ENCODE data around the gene TFCP2L1.

TFCP2L1 gene

DNA sequence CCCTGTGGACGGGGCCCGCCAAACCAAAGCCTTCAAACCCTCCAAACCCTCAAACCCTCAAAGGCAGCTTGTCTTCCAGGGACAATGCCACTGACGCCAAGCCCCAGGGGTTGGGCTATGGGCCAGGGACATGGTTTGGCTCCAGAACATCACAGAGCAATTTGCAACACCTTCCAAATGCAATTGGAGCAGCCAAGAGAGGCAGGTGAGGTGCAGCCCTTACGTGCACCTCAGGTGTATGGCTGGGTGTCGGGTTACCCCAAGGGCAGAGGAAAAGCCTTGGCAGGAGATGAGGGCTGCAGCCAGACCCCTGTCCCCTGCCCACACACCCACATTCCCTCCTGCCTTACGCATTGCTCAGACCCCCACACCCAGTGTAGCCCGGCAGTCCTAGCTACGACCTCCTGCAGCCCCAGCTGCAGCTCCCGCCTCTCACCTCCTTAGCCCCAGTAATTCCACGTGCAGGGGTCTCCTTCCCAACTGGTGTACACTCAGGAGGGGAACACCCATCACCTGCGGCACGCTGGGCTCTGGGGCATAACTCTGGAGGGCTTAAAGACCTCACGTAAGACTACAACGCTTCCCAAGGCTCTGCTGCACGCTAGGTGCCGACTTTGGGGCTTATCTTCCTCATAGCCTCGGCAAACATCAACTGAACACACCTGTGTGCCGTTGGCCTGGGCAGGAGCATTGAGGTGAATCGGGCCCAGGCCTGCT is 88.7 kb downstream of the TFCP2L1 start:
- DNase-seq (ENCODE audit: low read depth), result no peak

- no peak for DNase-seq (ENCODE audit: low read depth)
Measured at GRCh38 chr2:121195036-121195435, 90.0 kb downstream of the TFCP2L1 start.

DNA sequence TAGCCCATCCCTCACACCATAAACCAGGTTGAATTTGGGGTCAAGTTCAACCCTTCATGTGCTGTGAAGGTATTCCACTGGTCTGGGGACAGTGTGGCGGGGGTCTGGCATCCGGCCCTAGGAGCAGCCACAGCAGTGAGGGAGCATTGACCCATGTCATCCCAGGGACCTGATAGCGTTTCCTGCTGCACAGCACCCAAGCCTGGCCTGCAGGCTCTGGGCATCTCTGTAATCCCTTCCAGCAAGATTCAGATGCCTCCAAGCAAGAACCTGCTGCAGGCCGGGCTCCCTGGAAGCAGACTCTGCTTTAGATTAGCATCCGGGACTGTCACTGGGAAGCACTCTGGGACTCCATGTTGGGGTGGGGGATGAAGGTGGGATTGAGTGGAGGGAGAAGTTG is 90.4 kb downstream of the TFCP2L1 start:
- DNase-seq (ENCODE audit: low read depth), result no peak

DNA sequence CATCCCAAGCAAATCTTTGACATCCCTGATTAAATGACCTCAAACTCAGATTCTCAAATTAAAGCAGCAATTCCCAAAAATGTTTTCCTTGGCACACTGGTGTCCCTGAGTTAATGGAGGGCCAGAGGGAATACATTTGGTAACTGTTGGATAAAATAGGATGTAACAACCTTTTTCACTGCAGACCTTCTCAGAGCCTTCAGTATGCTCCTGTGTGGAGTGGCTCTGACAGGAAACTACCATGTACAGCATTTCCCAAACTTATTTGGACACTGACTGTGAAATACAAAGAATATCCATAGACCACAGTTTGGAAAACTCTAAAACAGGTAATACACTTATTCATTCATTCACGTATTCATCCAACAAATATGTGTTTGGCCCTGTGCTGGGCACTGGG is 91.8 kb downstream of the TFCP2L1 start:
- no peak for DNase-seq (ENCODE audit: low read depth)

- DNase-seq (ENCODE audit: low read depth), result no peak
Measured at GRCh38 chr2:121192576-121192975, 92.4 kb downstream of the TFCP2L1 start.

- no peak for DNase-seq (ENCODE audit: low read depth)
Measured at GRCh38 chr2:121191191-121192170, 93.5 kb downstream of the TFCP2L1 start.

DNA sequence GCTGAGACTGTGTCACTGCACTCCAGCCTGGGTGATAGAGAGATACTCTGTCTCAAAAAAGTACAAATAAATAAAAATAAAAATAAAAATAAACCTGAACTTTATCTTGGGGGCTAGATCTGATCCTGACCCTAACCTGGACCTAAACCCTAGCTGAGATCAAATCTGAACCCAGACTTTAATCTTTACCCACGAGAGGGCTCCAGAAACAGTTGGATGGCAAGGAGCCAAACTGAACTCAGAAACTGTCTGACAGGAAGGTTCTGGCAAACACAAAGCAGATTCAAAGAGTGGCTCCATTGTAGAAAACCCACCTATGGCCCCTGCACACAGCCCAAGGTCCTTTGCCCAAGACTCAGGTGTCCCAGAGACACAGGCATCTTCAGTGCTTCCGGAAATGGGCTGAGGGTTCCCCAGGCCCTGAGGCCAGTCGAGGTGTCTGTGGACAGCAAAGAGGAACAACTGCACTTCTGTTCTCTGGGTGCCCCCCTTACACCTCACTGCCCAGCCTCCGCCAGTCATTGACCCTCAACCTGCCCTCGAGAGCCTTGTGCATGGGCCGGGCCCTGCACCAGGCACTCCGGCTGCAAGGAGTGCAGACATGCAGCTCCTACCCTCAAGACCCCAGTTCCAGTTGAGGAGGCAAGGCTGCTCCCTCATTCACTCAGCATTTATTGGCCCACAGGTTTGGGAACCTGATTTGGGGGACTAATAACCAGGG is 95.2 kb downstream of the TFCP2L1 start:
- DNase-seq (ENCODE audit: low read depth), result no peak

GRCh38 chr2:121189011-121189410 is 96.0 kb downstream of the TFCP2L1 start:
- no peak for DNase-seq (ENCODE audit: low read depth)

- DNase-seq (ENCODE audit: low read depth), result no peak
Measured at GRCh38 chr2:121187982-121188411, 97.0 kb downstream of the TFCP2L1 start.

DNA sequence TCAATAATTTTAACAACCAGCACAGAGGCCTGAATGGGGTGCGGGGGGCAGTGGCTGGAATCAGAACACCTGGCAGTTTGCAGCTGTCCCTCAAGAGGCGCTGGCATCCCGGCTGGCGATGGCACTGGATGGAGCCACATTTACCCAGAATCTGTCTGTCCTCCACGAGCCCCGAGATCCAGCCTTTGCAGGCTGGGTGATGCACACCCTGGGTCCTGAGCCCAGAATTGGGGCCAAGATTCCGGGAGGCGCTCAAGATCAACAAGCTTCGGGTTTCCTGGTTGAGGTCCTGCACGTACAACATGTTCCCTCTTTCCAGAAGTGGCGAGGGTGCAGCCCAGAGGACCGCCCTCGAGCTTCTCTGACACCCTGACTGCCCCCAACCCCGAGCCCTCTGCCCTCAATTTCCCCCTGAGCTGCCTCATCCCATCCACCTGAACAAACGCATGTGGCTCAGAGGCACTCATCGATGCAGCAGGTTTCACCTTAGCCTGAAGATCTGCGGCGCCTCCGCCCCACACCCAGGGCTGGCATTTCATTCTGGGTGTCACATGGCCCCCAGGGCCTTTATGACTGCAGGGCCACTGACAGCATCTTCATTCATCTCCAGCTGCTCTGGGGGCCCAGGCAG is 97.5 kb downstream of the TFCP2L1 start:
- DNase-seq (ENCODE audit: low read depth), result no peak

GRCh38 chr2:121186261-121186660 is 98.7 kb downstream of the TFCP2L1 start:
- DNase-seq (ENCODE audit: low read depth), result no peak

DNA sequence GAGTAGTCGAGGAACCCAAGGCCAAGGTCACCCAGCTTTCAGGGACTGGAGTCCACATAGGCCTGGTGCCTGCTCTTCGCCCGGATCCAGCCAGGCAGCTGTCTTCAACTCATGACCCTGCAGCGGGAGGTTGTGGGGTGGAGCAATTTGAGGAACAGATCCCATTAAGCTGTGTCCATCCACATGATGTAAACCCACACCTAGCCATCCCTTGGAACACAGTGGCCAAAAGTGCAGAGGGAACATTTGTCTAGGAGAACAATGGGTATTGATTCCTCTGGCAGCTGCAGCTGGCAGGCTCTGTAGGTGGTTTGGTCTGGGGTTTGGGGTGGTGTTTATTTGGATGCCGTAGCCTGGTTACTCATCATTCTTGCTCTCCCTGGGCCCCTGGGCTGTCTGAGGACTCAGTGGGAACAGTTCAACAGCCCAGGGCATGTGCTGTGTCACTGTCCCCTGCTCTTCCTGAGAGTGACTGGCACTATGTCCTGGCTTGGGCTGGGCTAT is 99.4 kb downstream of the TFCP2L1 start:
- DNase-seq (ENCODE audit: low read depth), result no peak

- no peak for DNase-seq (ENCODE audit: low read depth)
Measured at GRCh38 chr2:121185111-121185510, 99.9 kb downstream of the TFCP2L1 start.

GRCh38 chr2:121184248-121184862 is 100.6 kb downstream of the TFCP2L1 start:
- no peak for DNase-seq (ENCODE audit: low read depth)

DNA sequence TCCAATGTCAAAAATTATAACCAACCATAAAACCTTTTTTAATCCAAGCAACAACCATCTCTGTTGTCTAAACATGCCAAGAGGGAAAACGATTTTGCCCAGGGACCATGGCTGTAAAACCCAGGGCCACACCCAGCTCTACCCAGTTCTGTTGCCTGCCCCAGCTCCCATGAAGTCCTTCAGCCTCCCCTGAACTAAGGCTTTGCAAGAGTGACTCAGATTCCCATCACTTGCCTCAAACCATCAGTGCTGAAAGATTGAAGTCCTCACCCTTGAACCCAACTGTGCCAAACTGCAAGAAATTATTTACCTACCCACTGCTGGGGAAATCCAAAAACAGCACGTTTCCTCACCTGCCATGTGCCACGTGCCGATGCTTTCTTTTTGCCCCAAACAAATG is 102.5 kb downstream of the TFCP2L1 start:
- DNase-seq (ENCODE audit: low read depth), result no peak

DNA sequence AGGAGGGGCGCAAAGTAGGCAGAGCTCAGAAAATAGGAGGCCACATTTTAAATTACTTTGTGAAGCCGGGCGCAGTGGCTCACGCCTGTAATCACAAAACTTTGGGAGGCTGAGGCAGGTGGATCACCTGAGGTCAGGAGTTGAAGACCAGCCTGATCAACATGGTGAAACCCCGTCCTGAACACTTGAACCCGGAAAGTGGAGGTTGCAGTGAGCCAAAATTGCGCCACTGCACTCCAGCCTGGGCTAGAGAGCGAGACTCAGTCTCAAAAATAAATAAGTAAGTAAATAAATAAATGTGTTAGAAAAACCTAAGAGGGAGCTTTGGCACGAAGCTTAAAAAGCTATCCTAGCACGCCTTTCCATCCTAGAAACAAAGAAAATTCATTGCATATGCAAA is 105.5 kb downstream of the TFCP2L1 start:
- DNase-seq (ENCODE audit: low read depth), result no peak

DNA sequence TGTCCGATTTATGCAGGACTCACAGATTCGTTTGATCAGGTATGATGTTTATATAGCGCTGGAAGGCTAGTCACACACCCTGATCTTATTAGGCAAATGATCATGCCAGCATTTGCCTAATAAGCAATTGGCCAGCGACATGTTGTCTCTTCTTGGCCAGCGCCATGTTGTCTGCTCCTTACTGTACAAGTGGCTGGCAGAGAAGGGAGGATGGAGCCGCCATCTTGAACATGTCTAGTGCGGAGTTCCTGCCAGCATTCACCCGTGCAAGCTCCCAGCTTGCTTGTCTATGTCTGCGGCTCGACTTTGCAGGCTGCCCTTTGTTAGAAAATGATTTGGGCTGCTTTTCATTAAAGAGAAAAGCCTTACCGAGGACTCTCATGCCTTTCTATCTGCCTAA is 106.3 kb downstream of the TFCP2L1 start:
- DNase-seq (ENCODE audit: low read depth), result no peak

- DNase-seq (ENCODE audit: low read depth), result no peak
Measured at GRCh38 chr2:121177896-121178295, 107.1 kb downstream of the TFCP2L1 start.

- no peak for DNase-seq (ENCODE audit: low read depth)
Measured at GRCh38 chr2:121175326-121175725, 109.7 kb downstream of the TFCP2L1 start.

GRCh38 chr2:121173806-121174205 is 111.2 kb downstream of the TFCP2L1 start:
- DNase-seq (ENCODE audit: low read depth), result no peak

DNA sequence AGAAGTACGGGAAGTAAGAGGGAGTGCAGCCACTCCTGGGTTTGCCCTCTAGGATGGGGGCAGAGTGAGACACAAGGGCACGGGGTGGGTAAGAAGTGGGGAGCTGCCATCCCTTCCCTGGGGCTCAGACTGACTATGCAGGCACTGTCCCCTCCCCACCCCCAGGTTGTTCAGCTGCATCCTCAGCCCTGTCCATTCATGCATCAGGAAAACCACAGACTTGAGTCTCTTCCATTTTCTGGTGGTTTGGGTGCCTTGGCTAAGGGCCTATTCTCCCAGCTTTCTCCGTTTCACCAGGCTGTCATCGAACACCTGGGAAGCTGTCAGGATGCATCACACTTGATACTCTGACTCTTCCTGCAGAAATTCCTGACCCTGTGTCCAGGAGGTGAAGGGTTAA is 111.9 kb downstream of the TFCP2L1 start:
- no peak for DNase-seq (ENCODE audit: low read depth)

All from activated T-helper 9 cell treated with anti-CD3 and anti-CD28 coated beads, Interleukin-2, amount 50 U/mL, for 16 hours (primary cell).